Measurements from ENCODE around the gene ZDHHC16.

Gene ZDHHC16

GRCh38 chr10:97494863-97495506 is 49.0 kb downstream of the ZDHHC16 start:
- no peak overlapping the region for H3K4me3 ChIP-seq (replicated peaks; ENCODE audit: low read depth, low read length)

GRCh38 chr10:97497572-97498075 is 51.6 kb downstream of the ZDHHC16 start:
- peak overlapping the region; percentile 99 for H3K4me3 ChIP-seq (replicated peaks; ENCODE audit: low read depth, low read length)
- no peaks in the 10 kb centered on the region for H3K36me3 ChIP-seq (ENCODE audit: control insufficient read depth, insufficient read depth, low read length)
- TF ChIP-seq CTCF (IDR thresholded peaks at IDR 0.05; ENCODE audit: insufficient read depth, low read length, poor library complexity, severe bottlenecking) = no peak
- peak; percentile 89 for DNase-seq (ENCODE audit: extremely low read depth, insufficient read length)
- peaks cover 6% of the 10 kb centered on the region for H3K27me3 ChIP-seq (replicated peaks; ENCODE audit: control insufficient read depth, insufficient read depth, low read length)

More at GRCh38 chr10:97494863-97495506, 49.0 kb downstream of the ZDHHC16 start:
- DNase-seq (ENCODE audit: extremely low read depth, insufficient read length) = no peak
- no peak for TF ChIP-seq CTCF (IDR thresholded peaks at IDR 0.05; ENCODE audit: insufficient read depth, low read length, poor library complexity, severe bottlenecking)
- H3K27me3 ChIP-seq (replicated peaks; ENCODE audit: control insufficient read depth, insufficient read depth, low read length) = peaks cover 1% of the 10 kb centered on the region
- no peaks in the 10 kb centered on the region; the same call in 1 of the 2 replicates for H3K36me3 ChIP-seq (ENCODE audit: control insufficient read depth, insufficient read depth, low read length)

- Histone ChIP-seq H3K4me3 (replicated peaks; ENCODE audit: low read depth, low read length) (peak within 1 kb of the TSS; percentile 99), H3K27me3 (replicated peaks; ENCODE audit: control insufficient read depth, insufficient read depth, low read length) (peaks cover 6% of the 10 kb centered on the region), H3K36me3 (ENCODE audit: control insufficient read depth, insufficient read depth, low read length) (no peaks in the 10 kb centered on the region)
- peak; percentile 97 for DNase-seq (ENCODE audit: extremely low read depth, insufficient read length)
- TF ChIP-seq CTCF (IDR thresholded peaks at IDR 0.05; ENCODE audit: insufficient read depth, low read length, poor library complexity, severe bottlenecking) = no peak
These were observed 52.3 kb downstream of the ZDHHC16 start, which contains the start of gene MMS19 for GRCh38 chr10:97498076-97498840. TSS of gene MMS19 (minus strand) at chr10:97498422. CDS start at chr10:97498384, 38 bp downstream.

GRCh38 chr10:97498841-97499560 is 53.0 kb downstream of the ZDHHC16 start, which contains the start of gene UBTD1:
TSS of gene UBTD1 (plus strand) at chr10:97498924. CDS start at chr10:97499204, 280 bp downstream.
- peaks cover 6% of the 10 kb centered on the region for H3K27me3 ChIP-seq (replicated peaks; ENCODE audit: control insufficient read depth, insufficient read depth, low read length)
- no peak for TF ChIP-seq CTCF (IDR thresholded peaks at IDR 0.05; ENCODE audit: insufficient read depth, low read length, poor library complexity, severe bottlenecking)
- peak; percentile 45 for DNase-seq (ENCODE audit: extremely low read depth, insufficient read length)
- peak within 1 kb of the TSS; percentile 99 for H3K4me3 ChIP-seq (replicated peaks; ENCODE audit: low read depth, low read length)
- H3K36me3 ChIP-seq (ENCODE audit: control insufficient read depth, insufficient read depth, low read length) = no peaks in the 10 kb centered on the region

GRCh38 chr10:97499561-97500296 is 53.8 kb downstream of the ZDHHC16 start:
- Histone ChIP-seq H3K27me3 (replicated peaks; ENCODE audit: control insufficient read depth, insufficient read depth, low read length) (peaks cover 6% of the 10 kb centered on the region), H3K36me3 (ENCODE audit: control insufficient read depth, insufficient read depth, low read length) (no peaks in the 10 kb centered on the region), H3K4me3 (replicated peaks; ENCODE audit: low read depth, low read length) (peak overlapping the region; percentile 99)
- TF ChIP-seq CTCF (IDR thresholded peaks at IDR 0.05; ENCODE audit: insufficient read depth, low read length, poor library complexity, severe bottlenecking) = no peak
- DNase-seq (ENCODE audit: extremely low read depth, insufficient read length) = no peak
